Transverse colon (tissue), 4 donors: Measurements from ENCODE around the gene RMDN3. TPM values are rescaled to one million over a fixed set of nuclear protein-coding genes. Genes with fewer than 3 reads are reported as not detected.
A peak's percentile ranks its signal among the peaks of the same experiment; 100 is the strongest.

Experiments
- DNase-seq: peaks from one replicate; pipeline ENCODE4 v3.0.0-alpha.2; 2019
- H3K27ac ChIP-seq, 4 donors: fragments of 200-600 bp; sonication (generic); 2 replicates each; pipeline ENCODE4 v1.5.1; 2016 to 2018; ENCODE audit warnings: inconsistent platforms in 4 of 4
- H3K27me3 ChIP-seq: fragments of 200-600 bp; sonication (generic); 2 replicates; pipeline ENCODE4 v1.5.1; 2017; ENCODE audit warnings: inconsistent platforms
- H3K36me3 ChIP-seq, 4 donors: fragments of 200-600 bp; sonication (generic); 2 replicates each; pipeline ENCODE4 v1.5.1; 2017 to 2019; ENCODE audit warnings: inconsistent platforms in 4 of 4
- H3K4me1 ChIP-seq, 4 donors: fragments of 200-600 bp; sonication (generic); 2 replicates each; pipeline ENCODE4 v1.5.1; 2017 to 2020; ENCODE audit warnings: inconsistent platforms in 4 of 4
- H3K4me3 ChIP-seq, 4 donors: fragments of 200-600 bp; sonication (generic); 1 replicate in 1 of 4; 2 replicates in 3 of 4; pipeline versions ENCODE4 v1.5.1 to v1.6.1; 2017 to 2019; ENCODE audit warnings: inconsistent platforms in 4 of 4
- H3K9me3 ChIP-seq, 2 donors: fragments of 200-600 bp; sonication (generic); 2 replicates each; pipeline ENCODE4 v1.5.1; 2017 to 2019; ENCODE audit warnings: inconsistent platforms in 2 of 2
- EP300 ChIP-seq: sonication (generic); formaldehyde crosslinking; IDR thresholded peaks from one replicate; pipeline ENCODE4 v1.6.1; 2017; ENCODE audit warnings: antibody characterized with exemption, low read depth
- POLR2A ChIP-seq: fragments of 450-650 bp; IDR thresholded peaks from one replicate; pipeline ENCODE4 v1.6.1; 2016; ENCODE audit warnings: antibody characterized with exemption, mild to moderate bottlenecking, moderate library complexity
- POLR2AphosphoS5 ChIP-seq, 3 donors: sonication (generic); formaldehyde crosslinking; IDR thresholded peaks; one replicate each; pipeline ENCODE4 v1.6.1; 2016; ENCODE audit warnings: antibody characterized with exemption in 3 of 3
- WGBS, 2 donors: methylation state at CpG; one replicate each; pipeline ENCODE4 v1.1.5; 2018; ENCODE audit warnings: low coverage in 1 of 2; 5-methylcytosine and 5-hydroxymethylcytosine counted together
- in situ Hi-C, 4 donors: fragments of 200-750 bp; cut with MboI; loops; one replicate each; pipeline versions ENCODE4 v1.15.0 to v1.15.1; 2017; ENCODE audit warnings: low sequenced_read_pairs in 3 of 4, low pct_ligation_motif_present in 1 of 4, low pct_unique_long_range_greater_than_20kb in 1 of 4
- intact Hi-C: fragments of 100-400 bp; cut with DNase I; formaldehyde crosslinking; loops from one replicate; pipeline ENCODE4 v1.15.1; 2023; ENCODE audit warnings: low total_unique reads
- total RNA-seq, 4 donors: library from RNA; depleted of rRNA; stranded (reverse); fragments of >200 nt; gene quantifications; one replicate each; pipeline ENCODE4 v1.1.0, GENCODE V29; 2016
- TF ChIP-seq, protein P1 (sequence below), 5 experiments: fragments of 200-600 bp in 3 of 5; fragments of 450-650 bp in 2 of 5; sonication (generic) in 3 of 5; IDR thresholded peaks; 1 replicate in 2 of 5; 2 replicates in 3 of 5; pipeline ENCODE4 v1.5.1; 2016 to 2017; ENCODE audit warnings: antibody characterized with exemption in 5 of 5, inconsistent platforms in 3 of 5, mild to moderate bottlenecking in 2 of 5, moderate library complexity in 1 of 5

The RMDN3 gene
- total RNA-seq, 4 donors from 2014 or later = 16.5 to 131 (median 32.7) TPM

DNA sequence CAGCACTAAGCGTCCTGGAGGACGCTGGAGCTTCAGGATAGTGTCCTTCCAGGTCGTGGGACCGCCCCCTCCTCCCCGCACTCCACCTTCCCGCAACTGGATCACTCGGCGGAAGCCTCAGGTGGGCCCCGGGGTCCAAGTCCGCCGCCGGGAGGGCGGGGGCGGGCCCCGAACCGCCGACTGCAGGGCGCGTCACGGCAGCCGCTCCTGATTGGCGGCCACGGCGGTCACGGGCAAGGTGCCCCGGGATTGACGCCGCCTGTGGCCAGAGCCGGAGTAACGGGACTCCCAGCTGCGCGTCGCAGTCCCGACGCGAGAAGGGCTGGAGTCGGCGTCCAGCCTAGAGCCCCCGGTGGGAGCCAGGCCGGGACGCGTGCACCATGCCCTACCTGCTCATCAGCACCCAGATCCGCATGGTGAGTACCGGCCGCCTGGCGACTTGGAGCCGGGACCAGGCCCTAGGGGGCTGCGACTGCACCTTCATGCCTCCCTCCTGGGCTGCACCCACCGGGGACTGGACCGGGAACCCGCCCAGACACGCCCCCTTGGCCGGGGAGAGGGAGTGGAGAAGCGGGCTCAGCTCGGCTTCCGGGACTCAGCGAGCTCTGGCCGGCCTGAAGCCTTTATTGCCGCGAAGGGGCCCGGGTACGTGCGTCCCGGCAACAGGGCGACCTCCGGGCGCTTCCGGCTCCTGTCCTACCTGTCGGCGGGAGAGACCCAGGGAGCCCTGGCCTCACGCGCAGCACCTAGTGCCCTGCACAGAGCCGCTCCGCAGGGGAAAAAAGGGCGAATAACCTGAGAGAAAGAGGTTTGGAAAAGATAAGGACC lies 9.0 kb upstream of the RMDN3 start, which contains the start of gene GCHFR:
TSS of gene GCHFR (plus strand) at position 268 of the 828 bp plus-strand sequence. CDS start at position 381, 113 bp downstream.
- H3K36me3 ChIP-seq = no peaks in the 10 kb centered on the region
- in situ Hi-C loops (loop anchor here in 1 of 4 donors (25.0 kb wide), 1 partner anchor 177 kb away; the partner anchor contains the start of gene KNL1), intact Hi-C loops (no loop called here)
- H3K4me3 ChIP-seq = peak within 1 kb of the TSS; percentile 39 to 62 (median 46)
- DNase-seq = peak; percentile 90
- H3K27ac ChIP-seq = peak within 1 kb of the TSS; percentile 85 to 89 (median 86)
- TF ChIP-seq, protein P1, sequence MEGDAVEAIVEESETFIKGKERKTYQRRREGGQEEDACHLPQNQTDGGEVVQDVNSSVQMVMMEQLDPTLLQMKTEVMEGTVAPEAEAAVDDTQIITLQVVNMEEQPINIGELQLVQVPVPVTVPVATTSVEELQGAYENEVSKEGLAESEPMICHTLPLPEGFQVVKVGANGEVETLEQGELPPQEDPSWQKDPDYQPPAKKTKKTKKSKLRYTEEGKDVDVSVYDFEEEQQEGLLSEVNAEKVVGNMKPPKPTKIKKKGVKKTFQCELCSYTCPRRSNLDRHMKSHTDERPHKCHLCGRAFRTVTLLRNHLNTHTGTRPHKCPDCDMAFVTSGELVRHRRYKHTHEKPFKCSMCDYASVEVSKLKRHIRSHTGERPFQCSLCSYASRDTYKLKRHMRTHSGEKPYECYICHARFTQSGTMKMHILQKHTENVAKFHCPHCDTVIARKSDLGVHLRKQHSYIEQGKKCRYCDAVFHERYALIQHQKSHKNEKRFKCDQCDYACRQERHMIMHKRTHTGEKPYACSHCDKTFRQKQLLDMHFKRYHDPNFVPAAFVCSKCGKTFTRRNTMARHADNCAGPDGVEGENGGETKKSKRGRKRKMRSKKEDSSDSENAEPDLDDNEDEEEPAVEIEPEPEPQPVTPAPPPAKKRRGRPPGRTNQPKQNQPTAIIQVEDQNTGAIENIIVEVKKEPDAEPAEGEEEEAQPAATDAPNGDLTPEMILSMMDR (IDR thresholded peaks at IDR 0.05) = peak; percentile 26 to 63 (median 37)
- TF ChIP-seq POLR2A = peak; percentile 71
- TF ChIP-seq EP300 = no peak
- TF ChIP-seq POLR2AphosphoS5 (IDR thresholded peaks at IDR 0.05) = peak; percentile 82 to 87 (median 82)
- H3K27me3 ChIP-seq = no peaks in the 10 kb centered on the region
- 0% methylated on average over 48 of the region's 75 CpGs; no CpG with 5 or more reads in 1 of the 2 donors for WGBS, 2 donors
- H3K4me1 ChIP-seq = peaks cover 11 to 55% (median 43%) of the 10 kb centered on the region in 4 donors
- H3K9me3 ChIP-seq = no peaks in the 10 kb centered on the region

DNA sequence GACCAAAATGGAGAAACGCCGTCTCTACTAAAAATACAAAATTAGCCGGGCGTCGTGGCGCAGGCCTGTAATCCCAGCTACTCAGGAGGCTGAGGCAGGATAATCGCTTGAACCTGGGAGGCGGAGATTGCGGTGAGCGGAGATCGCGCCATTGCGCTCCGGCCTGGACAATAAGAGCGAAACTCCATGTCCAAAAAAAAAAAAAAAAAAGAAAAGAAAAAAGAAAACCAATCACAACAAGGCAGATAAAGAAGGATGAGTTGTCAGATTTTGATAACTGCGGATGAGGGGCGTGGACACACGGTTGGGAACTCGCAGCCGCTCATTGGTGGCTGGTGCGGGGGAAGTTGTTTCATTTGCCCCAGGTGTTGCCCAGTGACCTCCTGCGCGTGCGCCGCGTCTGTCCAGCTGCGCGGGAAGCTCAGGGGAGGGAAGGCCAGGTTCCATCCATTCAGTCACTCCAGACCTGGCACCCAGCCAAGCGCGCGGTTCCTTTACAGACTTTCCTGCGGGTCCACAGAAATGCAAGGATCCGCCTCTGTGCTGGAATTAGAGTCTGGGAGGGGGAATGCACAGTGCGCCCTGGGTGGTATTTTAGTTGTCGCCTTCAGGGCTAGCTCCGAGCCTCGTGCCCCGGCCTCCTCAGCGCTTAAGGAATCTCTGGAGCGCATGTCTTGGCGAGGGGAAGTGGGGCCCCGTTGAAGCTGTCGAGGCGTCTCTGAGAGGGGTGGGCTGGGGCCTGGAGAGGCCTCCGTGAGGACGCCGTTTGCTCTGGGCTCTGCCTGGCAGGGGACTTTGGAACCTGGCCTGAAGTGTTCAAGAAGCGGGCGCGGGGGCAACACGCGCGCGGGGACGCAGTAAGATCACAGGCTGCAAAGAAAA lies 8.1 kb upstream of the RMDN3 start:
- WGBS, 2 donors = 28 to 30% methylated on average over 6 to 53 of the region's 55 CpGs
- H3K4me1 ChIP-seq = peaks cover 7 to 46% (median 35%) of the 10 kb centered on the region in 4 donors
- in situ Hi-C loops (loop anchor here in 1 of 4 donors (25.0 kb wide), 1 partner anchor 176 kb away; the partner anchor contains the start of gene KNL1), intact Hi-C loops (no loop called here)
- no peaks in the 10 kb centered on the region for H3K9me3 ChIP-seq
- H3K4me3 ChIP-seq = peak overlapping the region; percentile 39 to 62 (median 46)
- peak; percentile 85 for DNase-seq
- H3K27me3 ChIP-seq = no peaks in the 10 kb centered on the region
- H3K36me3 ChIP-seq = no peaks in the 10 kb centered on the region
- TF ChIP-seq POLR2AphosphoS5 (IDR thresholded peaks at IDR 0.05) = no peak
- TF ChIP-seq, protein P1 (IDR thresholded peaks at IDR 0.05) = no peak
- no peak for TF ChIP-seq POLR2A
- TF ChIP-seq EP300 = no peak
- peak overlapping the region; percentile 85 to 89 (median 86) for H3K27ac ChIP-seq

DNA sequence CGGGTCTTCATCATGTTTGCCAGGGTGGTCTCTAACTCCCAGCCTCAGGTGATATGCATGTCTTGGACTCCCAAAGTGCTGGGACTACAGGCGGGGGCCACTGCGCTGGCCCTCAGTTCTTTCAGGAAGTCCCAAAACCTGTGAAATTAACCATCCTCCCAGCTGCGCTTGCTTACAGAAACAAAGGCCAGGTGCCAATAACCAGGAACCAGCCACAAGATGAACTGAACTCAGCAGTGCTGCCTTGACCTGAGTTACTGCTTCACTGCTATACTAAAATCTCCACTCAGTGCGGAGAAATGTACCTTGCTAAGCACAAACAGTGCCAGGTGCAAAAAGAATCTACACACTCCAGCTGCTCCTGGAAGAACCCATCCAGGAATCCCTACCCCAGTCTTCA lies 4.9 kb upstream of the RMDN3 start:
- Histone ChIP-seq H3K36me3 (no peaks in the 10 kb centered on the region), H3K4me3 (no peak overlapping the region), H3K9me3 (no peaks in the 10 kb centered on the region), H3K4me1 (peaks cover 5 to 31% (median 24%) of the 10 kb centered on the region in 4 donors), H3K27me3 (no peaks in the 10 kb centered on the region), H3K27ac (no peak overlapping the region)
- TF ChIP-seq EP300 (no peak), POLR2A (no peak), POLR2AphosphoS5 (IDR thresholded peaks at IDR 0.05) (no peak)
- TF ChIP-seq, protein P1 (IDR thresholded peaks at IDR 0.05) = no peak
- 94 to 100% methylated on average over 1 to 5 of the region's 5 CpGs for WGBS, 2 donors
- intact Hi-C loops = no loop called here
- in situ Hi-C loops = loop anchor here in 1 of 4 donors (25.0 kb wide), 1 partner anchor 173 kb away; the partner anchor contains the start of gene KNL1
- no peak for DNase-seq
